HepG2 (cell line): ENCODE data around the gene SKIL. TPM values are rescaled to one million over a fixed set of nuclear protein-coding genes. Genes with fewer than 3 reads are reported as not detected.
A peak's percentile ranks its signal among the peaks of the same experiment; 100 is the strongest.

ENCODE experiments used
- CEBPG ChIP-seq: IDR thresholded peaks from 2 replicates; pipeline ENCODE4 v1.6.1; 2016
- FOXM1 ChIP-seq: sonication (generic); formaldehyde crosslinking; IDR thresholded peaks from 2 replicates; pipeline ENCODE4 v1.5.0; 2020; ENCODE audit warnings: missing genetic modification reagents
- GFI1 ChIP-seq: sonication (generic); formaldehyde crosslinking; IDR thresholded peaks from 2 replicates; pipeline ENCODE4 v1.5.0; 2020; ENCODE audit warnings: missing genetic modification reagents, mild to moderate bottlenecking, borderline replicate concordance
- HDAC6 ChIP-seq: fragments of 200-600 bp; sonication (generic); IDR thresholded peaks from 2 replicates; pipeline ENCODE4 v1.7.0; 2017; ENCODE audit warnings: mild to moderate bottlenecking, antibody characterized with exemption, low read length, low read depth
- KLF6 ChIP-seq: IDR thresholded peaks from 2 replicates; pipeline ENCODE4 v1.8.0; 2016; ENCODE audit warnings: missing biosample characterization, missing genetic modification reagents
- MEIS2 ChIP-seq: sonication (generic); formaldehyde crosslinking; IDR thresholded peaks from 2 replicates; pipeline ENCODE4 v1.9.0; 2021; ENCODE audit warnings: mild to moderate bottlenecking, missing genetic modification reagents
- MLXIP ChIP-seq: sonication (generic); formaldehyde crosslinking; IDR thresholded peaks from 2 replicates; pipeline ENCODE4 v1.9.0; 2021; ENCODE audit warnings: missing genetic modification reagents, borderline replicate concordance
- NFIC ChIP-seq: IDR thresholded peaks from 2 replicates; pipeline ENCODE4 v1.6.1; 2012; ENCODE audit warnings: mild to moderate bottlenecking, low read length, inconsistent platforms
- XRCC5 ChIP-seq: fragments of 200-400 bp; formaldehyde crosslinking; optimal IDR thresholded peaks from 2 replicates; pipeline ENCODE3; 2017; ENCODE audit warnings: mild to moderate bottlenecking, low read length
- ZFP37 ChIP-seq: sonication (generic); formaldehyde crosslinking; IDR thresholded peaks from 2 replicates; pipeline ENCODE4 v1.4.0; 2020; ENCODE audit warnings: missing genetic modification reagents, borderline replicate concordance
- ZMYM2 ChIP-seq: sonication (generic); formaldehyde crosslinking; IDR thresholded peaks from 2 replicates; pipeline ENCODE4 v1.8.0; 2022; ENCODE audit warnings: mild to moderate bottlenecking, missing genetic modification reagents
- ZNF235 ChIP-seq: sonication (generic); formaldehyde crosslinking; IDR thresholded peaks from 2 replicates; pipeline ENCODE4 v1.8.1; 2023; ENCODE audit warnings: mild to moderate bottlenecking, missing genetic modification reagents, borderline replicate concordance
- ZNF251 ChIP-seq: sonication (generic); formaldehyde crosslinking; IDR thresholded peaks from 2 replicates; pipeline ENCODE4 v1.9.0; 2021; ENCODE audit warnings: mild to moderate bottlenecking, missing genetic modification reagents
- ZNF260 ChIP-seq: sonication (generic); formaldehyde crosslinking; IDR thresholded peaks from 2 replicates; pipeline ENCODE4 v1.4.0; 2020; ENCODE audit warnings: missing genetic modification reagents, low read depth, mild to moderate bottlenecking, borderline replicate concordance
- ZNF280D ChIP-seq: sonication (generic); formaldehyde crosslinking; IDR thresholded peaks from 2 replicates; pipeline ENCODE4 v1.5.1; 2020; ENCODE audit warnings: mild to moderate bottlenecking, missing genetic modification reagents
- ZNF296 ChIP-seq: sonication (generic); formaldehyde crosslinking; conservative IDR thresholded peaks from 2 replicates; pipeline ENCODE4 v1.5.0; 2020; ENCODE audit warnings: mild to moderate bottlenecking, missing genetic modification reagents
- ZNF34 ChIP-seq: sonication (generic); formaldehyde crosslinking; IDR thresholded peaks from 2 replicates; pipeline ENCODE4 v1.4.0; 2020; ENCODE audit warnings: mild to moderate bottlenecking, missing genetic modification reagents, borderline replicate concordance
- ZNF547 ChIP-seq: sonication (generic); formaldehyde crosslinking; IDR thresholded peaks from 2 replicates; pipeline ENCODE4 v1.5.1; 2020; ENCODE audit warnings: mild to moderate bottlenecking, missing genetic modification reagents
- ZNF567 ChIP-seq: sonication (generic); formaldehyde crosslinking; IDR thresholded peaks from 2 replicates; pipeline ENCODE4 v1.8.1; 2023; ENCODE audit warnings: mild to moderate bottlenecking, missing genetic modification reagents, borderline replicate concordance
- ZNF572 ChIP-seq: sonication (generic); formaldehyde crosslinking; IDR thresholded peaks from 2 replicates; pipeline ENCODE4 v1.5.1; 2020; ENCODE audit warnings: mild to moderate bottlenecking, missing genetic modification reagents
- ZNF816 ChIP-seq: sonication (generic); formaldehyde crosslinking; IDR thresholded peaks from 2 replicates; pipeline ENCODE4 v1.8.0; 2022; ENCODE audit warnings: missing genetic modification reagents, mild to moderate bottlenecking, borderline replicate concordance
- ZUFSP ChIP-seq: sonication (generic); formaldehyde crosslinking; IDR thresholded peaks from 2 replicates; pipeline ENCODE4 v1.9.0; 2021; ENCODE audit warnings: missing genetic modification reagents, mild to moderate bottlenecking, borderline replicate concordance
- ZZZ3 ChIP-seq: sonication (generic); formaldehyde crosslinking; IDR thresholded peaks from 2 replicates; pipeline ENCODE4 v1.4.0; 2020; ENCODE audit warnings: missing genetic modification reagents, mild to moderate bottlenecking, borderline replicate concordance
- polyA plus RNA-seq, 8 experiments: library from polyadenylated mRNA; depleted of rRNA in 3 of 8; stranded (reverse) in 7 of 8; unstranded in 1 of 8; fragments of >200 nt; fragmentation: Illumina TruSeq in 4 of 8; extraction: Trizol in 4 of 8; gene quantifications; 2 replicates each; pipeline versions ENCODE4 v1.2.1 to v1.2.3, GENCODE V29; 2011 to 2016; ENCODE audit warnings: low read depth in 4 of 8, missing spikeins in 1 of 8, mixed read lengths in 1 of 8; ENCODE audit not compliant: insufficient read depth in 1 of 8
- total RNA-seq, 5 experiments: library from RNA; depleted of rRNA; stranded (reverse); fragments of >200 nt; fragmentation: Illumina TruSeq; extraction: Trizol; gene quantifications; 2 replicates each; pipeline ENCODE4 v1.2.3, GENCODE V29; 2016; ENCODE audit warnings: low read depth in 1 of 5

Gene SKIL
- total and polyA plus RNA-seq, 2 of the 13 experiments (the other 11 are each of a cell fraction or from before 2014, with no cell fraction given): 5.2 to 20.7 TPM

DNA sequence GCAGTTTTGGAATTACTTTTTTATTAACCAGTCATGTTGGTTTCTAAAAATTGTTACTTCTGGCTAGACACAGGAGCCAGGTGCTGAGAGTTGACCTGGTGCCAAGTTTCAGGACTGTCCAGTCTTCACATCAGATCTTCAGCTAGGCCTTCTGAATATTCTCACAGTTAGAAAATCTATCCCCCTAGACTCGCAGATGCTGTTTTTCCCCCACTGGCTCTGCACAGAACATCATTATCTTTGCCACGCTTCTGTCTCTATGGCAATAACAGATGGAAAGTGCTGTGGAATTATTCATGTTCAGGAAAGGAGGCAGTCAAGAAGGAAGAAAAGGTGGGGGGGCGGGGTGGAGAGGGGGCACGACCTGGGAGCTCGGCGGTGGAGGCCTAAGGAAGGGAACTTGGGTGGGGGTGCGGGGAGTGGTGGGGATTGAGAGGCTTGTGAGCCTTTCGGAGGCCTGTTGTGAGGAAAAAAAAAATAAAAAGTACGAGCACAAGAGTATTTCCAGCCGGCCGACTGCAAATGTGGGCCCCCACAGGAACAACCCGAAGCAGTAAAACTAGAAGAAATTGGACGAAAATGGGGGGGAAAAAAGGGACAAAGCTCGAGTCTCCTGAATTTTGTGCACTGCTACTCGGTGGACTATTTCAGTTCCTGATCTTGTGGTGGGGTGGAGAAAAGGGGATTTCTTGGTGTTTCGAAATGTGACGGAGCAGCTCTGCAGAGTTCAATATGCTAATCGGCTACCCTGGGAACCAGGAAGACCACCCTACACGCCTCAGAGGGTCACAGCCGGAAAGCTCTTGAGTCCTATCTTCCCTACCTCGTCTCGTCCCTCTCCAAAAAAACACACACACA is 1.5 kb upstream of the SKIL start (continued):
- TF ChIP-seq HDAC6 (no peak), ZMYM2 (no peak), MEIS2 (no peak), ZFP37 (CRISPR knock-in tag) (no peak), ZNF280D (CRISPR knock-in tag) (no peak), GFI1 (CRISPR knock-in tag) (no peak), ZNF816 (CRISPR knock-in tag) (no peak), ZNF296 (CRISPR knock-in tag) (no peak), NFIC (0 out of 2 replicates have a peak, but pooled peaks have one; percentile 6), ZNF251 (CRISPR knock-in tag) (no peak), ZNF235 (CRISPR knock-in tag) (no peak), ZUFSP (no peak), ZNF34 (CRISPR knock-in tag) (peak; percentile 18; the same call in 1 of the 2 replicates), ZNF567 (no peak), ZNF547 (CRISPR knock-in tag) (no peak), KLF6 (peak; percentile 58; the same call in 1 of the 2 replicates), XRCC5 (no peak), CEBPG (CRISPR knock-in tag) (0 out of 2 replicates have a peak, but pooled peaks have one; percentile 8), FOXM1 (CRISPR knock-in tag) (no peak), ZZZ3 (CRISPR knock-in tag) (no peak), ZNF572 (CRISPR knock-in tag) (no peak), MLXIP (no peak), ZNF260 (CRISPR knock-in tag) (no peak)
